K562 (cell line): ENCODE measurements around the gene ZG16B. TPM values are rescaled to one million over a fixed set of nuclear protein-coding genes. Genes with fewer than 3 reads are reported as not detected.

Experiments
- ATAC-seq: fragments of 200-7000 bp; cut with Tn5 transposase; 3 replicates; pipeline ENCODE4 v1.9.1; 2020; ENCODE audit warnings: moderate library complexity
- BruUV-seq: library from RNA; stranded (reverse); fragments of 400-500 nt; replicated peaks from 2 replicates; lab custom pipeline; 2021; lab: Mats Ljungman, UMichigan
- CTCF ChIA-PET: fragments of 300-600 bp; formaldehyde crosslinking; extraction: SDS; loops from one replicate; lab custom pipeline; 2021; ENCODE audit warnings: low intra/inter-chr PET ratio; lab: Yijun Ruan, JAX
- POLR2A ChIA-PET: fragments of 300-600, 350-650 bp; sonication (Branson Sonifier 250); formaldehyde crosslinking; extraction: SDS; loops from one replicate; lab custom pipeline; 2021; ENCODE audit warnings: antibody characterized with exemption, inconsistent platforms; lab: Yijun Ruan, JAX
- DNase-seq, 4 experiments: peaks; one replicate each; pipeline versions ENCODE4 v3.0.0 to v3.0.0-alpha.2; 2011 to 2018; ENCODE audit warnings: low spot score in 3 of 4, mixed read lengths in 3 of 4; ENCODE audit errors: extremely low read depth in 1 of 4
- FAIRE-seq: peaks from 2 replicates; lab custom pipeline; 2011; peaks lifted over from hg19 to GRCh38; lab: Jason Lieb, UNC
- H2AFZ ChIP-seq: 2 replicates; pipeline ENCODE4 v1.6.0; 2011; ENCODE audit warnings: low read depth, low read length, control low read depth, inconsistent platforms
- H3K27ac ChIP-seq: fragments of 200-600 bp; 3 replicates; pipeline ENCODE4 v1.8.0; 2011; ENCODE audit warnings: low read depth, mild to moderate bottlenecking, control low read depth, inconsistent platforms, low read length, moderate library complexity, mixed read lengths; ENCODE audit errors: extremely low read depth
- H3K27me3 ChIP-seq, 2 experiments: fragments of 300-600 bp in 1 of 2; 2 replicates in 1 of 2; 3 replicates in 1 of 2; pipeline versions ENCODE4 v1.6.0 to v1.8.0; 2011; ENCODE audit warnings: inconsistent platforms in 2 of 2, low read length in 2 of 2, mild to moderate bottlenecking in 1 of 2, mixed read lengths in 1 of 2, moderate library complexity in 1 of 2; ENCODE audit not compliant: control insufficient read depth in 2 of 2, insufficient read depth in 2 of 2
- H3K36me3 ChIP-seq: fragments of 300-600 bp; 3 replicates; pipeline ENCODE4 v1.8.0; 2011; ENCODE audit warnings: mild to moderate bottlenecking, low read length, inconsistent platforms; ENCODE audit not compliant: control insufficient read depth, insufficient read depth
- H3K4me1 ChIP-seq, 2 experiments: fragments of 200-600 bp in 1 of 2; replicated peaks in 1 of 2; 2 replicates in 1 of 2; 3 replicates in 1 of 2; pipeline versions ENCODE4 v1.5.1 to v1.8.0; 2011; ENCODE audit warnings: inconsistent platforms in 2 of 2, low read length in 2 of 2, mild to moderate bottlenecking in 1 of 2, mixed read lengths in 1 of 2, moderate library complexity in 1 of 2; ENCODE audit not compliant: control insufficient read depth in 2 of 2, insufficient read depth in 2 of 2
- H3K4me2 ChIP-seq: 2 replicates; pipeline ENCODE4 v1.6.1; 2011; ENCODE audit warnings: low read length, control low read depth, inconsistent platforms, mixed read lengths; ENCODE audit not compliant: insufficient read depth
- H3K4me3 ChIP-seq: fragments of 200-600 bp; sonication (generic), shearing (Covaris generic); 2 replicates; pipeline ENCODE4 v1.5.1; 2016; ENCODE audit warnings: control low read depth, inconsistent platforms
- H3K79me2 ChIP-seq: fragments of 200-600 bp; 3 replicates; pipeline ENCODE4 v1.8.0; 2011; ENCODE audit warnings: low read length, inconsistent platforms; ENCODE audit not compliant: control insufficient read depth, insufficient read depth
- H3K9ac ChIP-seq, 2 experiments: 2 replicates each; pipeline versions ENCODE4 v1.6.0 to v1.6.1; 2011; ENCODE audit warnings: low read depth in 2 of 2, low read length in 2 of 2, control low read depth in 1 of 2, inconsistent platforms in 1 of 2, mild to moderate bottlenecking in 1 of 2, mixed read lengths in 1 of 2; ENCODE audit not compliant: insufficient read depth in 1 of 2
- H3K9me1 ChIP-seq: one replicate; pipeline ENCODE4 v1.6.0; 2011; ENCODE audit warnings: inconsistent platforms, mild to moderate bottlenecking, low read length, moderate library complexity; ENCODE audit not compliant: control insufficient read depth, insufficient read depth
- H3K9me3 ChIP-seq: replicated peaks from 2 replicates; pipeline ENCODE4 v1.5.1; 2011; ENCODE audit warnings: low read depth, low read length, inconsistent platforms; ENCODE audit not compliant: control insufficient read depth, insufficient read depth
- H4K20me1 ChIP-seq: replicated peaks from 2 replicates; pipeline ENCODE4 v1.6.1; 2011; ENCODE audit warnings: low read length, inconsistent platforms, mixed read lengths; ENCODE audit not compliant: control insufficient read depth, insufficient read depth
- E2F3 ChIP-seq: fragments of 250-450 bp; sonication (Bioruptor Pico); IDR thresholded peaks from 2 replicates; pipeline ENCODE4 v1.4.0; 2020; ENCODE audit warnings: mild to moderate bottlenecking
- GABPB1 ChIP-seq: sonication (generic); formaldehyde crosslinking; IDR thresholded peaks from 2 replicates; pipeline ENCODE4 v1.8.0; 2022; ENCODE audit warnings: mild to moderate bottlenecking, missing genetic modification reagents
- GATAD2B ChIP-seq: fragments of 450-650 bp; IDR thresholded peaks from 2 replicates; pipeline ENCODE4 v1.6.1; 2017; ENCODE audit warnings: mild to moderate bottlenecking, borderline replicate concordance
- PHF20 ChIP-seq: fragments of 450-650 bp; IDR thresholded peaks from 2 replicates; pipeline ENCODE4 v1.6.1; 2018; ENCODE audit not compliant: partially characterized antibody
- POLR2G ChIP-seq: fragments of 200-400 bp; formaldehyde crosslinking; IDR thresholded peaks from 2 replicates; pipeline ENCODE4 v1.6.1; 2017; ENCODE audit warnings: low read depth, mild to moderate bottlenecking, antibody characterized with exemption, low read length, moderate library complexity
- RBFOX2 ChIP-seq: fragments of 200-400 bp; formaldehyde crosslinking; IDR thresholded peaks from 2 replicates; pipeline ENCODE4 v1.6.1; 2017; ENCODE audit warnings: low read depth, mild to moderate bottlenecking, low read length, moderate library complexity
- WGBS: fragments of 100-300 bp; shearing (Covaris generic); methylation state at CpG from one replicate; pipeline ENCODE4 v1.1.6; 2016; ENCODE audit warnings: low coverage, mixed read lengths; ENCODE audit not compliant: insufficient coverage; ENCODE audit errors: missing lambda C conversion rate; 5-methylcytosine and 5-hydroxymethylcytosine counted together
- in situ Hi-C: fragments of 300-500 bp; cut with MboI; formaldehyde crosslinking; loops from 4 replicates; pipeline ENCODE4 v1.15.0; 2018; ENCODE audit warnings: inconsistent platforms, mixed read lengths
- intact Hi-C: fragments of 100-400 bp; cut with micrococcal nuclease; formaldehyde crosslinking; loops from 2 replicates; pipeline ENCODE4 v1.14.2; 2022
- polyA plus RNA-seq, 8 experiments: library from polyadenylated mRNA; depleted of rRNA in 4 of 8; stranded (reverse) in 5 of 8; unstranded in 3 of 8; fragments of >200 nt; fragmentation: Nextera tagmentation in 2 of 8; fragmentation: Illumina TruSeq in 1 of 8; extraction: Ambion mirVana in 2 of 8; extraction: Trizol in 1 of 8; gene quantifications; 2 replicates each; pipeline versions ENCODE4 v1.2.1 to v1.2.3, GENCODE V29; 2011 to 2014; ENCODE audit warnings: inconsistent platforms in 1 of 8, missing spikeins in 1 of 8
- total RNA-seq, 7 experiments: library from RNA; depleted of rRNA in 6 of 7; stranded (reverse); fragments of >200 nt in 6 of 7; fragmentation: Illumina TruSeq in 2 of 7; extraction: Trizol in 2 of 7; gene quantifications; 2 replicates each; pipeline versions ENCODE4 v1.2.1 to v1.2.3, GENCODE V29; 2011 to 2021; ENCODE audit warnings: low replicate concordance in 1 of 7
- TF ChIP-seq, protein P1 (sequence below): fragments of 250-450 bp; sonication (Bioruptor Pico); IDR thresholded peaks from 2 replicates; pipeline ENCODE4 v1.8.0; 2021; ENCODE audit warnings: borderline replicate concordance, mild to moderate bottlenecking, moderate library complexity; ENCODE audit not compliant: poor library complexity, severe bottlenecking
- TF ChIP-seq, protein P2 (sequence below): sonication (generic); formaldehyde crosslinking; IDR thresholded peaks from 2 replicates; pipeline ENCODE4 v1.8.0; 2023; ENCODE audit warnings: missing genetic modification reagents, mild to moderate bottlenecking, borderline replicate concordance
- TF ChIP-seq, protein P3 (sequence below): sonication (generic); formaldehyde crosslinking; IDR thresholded peaks from 2 replicates; pipeline ENCODE4 v1.8.1; 2023; ENCODE audit warnings: mild to moderate bottlenecking, missing genetic modification reagents

The ZG16B gene
- total and polyA plus RNA-seq, 9 of the 15 experiments (the other 6 are each of a cell fraction or from before 2014, with no cell fraction given): 0.25 to 0.43 (median 0.34) TPM; not detected in 5

DNA sequence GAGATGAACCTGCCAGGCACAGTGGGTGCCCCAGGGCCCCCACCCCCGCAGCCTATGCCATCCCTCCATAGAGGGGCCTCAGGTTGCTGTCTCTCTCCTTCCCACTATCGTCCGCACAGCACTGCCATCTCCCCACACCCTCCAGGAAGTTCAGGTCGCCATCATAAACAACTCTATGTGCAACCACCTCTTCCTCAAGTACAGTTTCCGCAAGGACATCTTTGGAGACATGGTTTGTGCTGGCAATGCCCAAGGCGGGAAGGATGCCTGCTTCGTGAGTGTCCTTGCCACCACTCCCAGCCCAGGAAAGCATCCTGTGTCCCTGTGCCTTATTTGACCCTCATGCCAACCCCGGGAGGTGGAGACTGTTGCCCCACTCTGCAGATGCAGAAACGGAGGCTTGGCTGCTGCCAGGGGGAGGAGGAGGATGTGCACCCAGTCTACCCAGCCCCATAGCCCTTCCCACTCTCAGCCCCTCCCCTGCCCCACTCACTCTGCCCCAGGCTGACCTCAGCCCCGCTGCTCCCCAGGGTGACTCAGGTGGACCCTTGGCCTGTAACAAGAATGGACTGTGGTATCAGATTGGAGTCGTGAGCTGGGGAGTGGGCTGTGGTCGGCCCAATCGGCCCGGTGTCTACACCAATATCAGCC lies 9.1 kb upstream of the ZG16B start:
- H3K27me3 ChIP-seq: peaks cover 0 to 10% of the 10 kb centered on the region in 2 experiments; a peak in 1 of 5 replicates
- DNase-seq: no peak
- H4K20me1 ChIP-seq: 0 out of 2 replicates have a peak, but pooled peaks cover 4% of the 10 kb centered on the region
- no peak overlapping the region for H3K4me2 ChIP-seq
- no peak for ATAC-seq
- H3K9me3 ChIP-seq: no peaks in the 10 kb centered on the region
- in situ Hi-C loops (no loop called here), intact Hi-C loops (no loop called here)
- peaks cover 28% of the 10 kb centered on the region for H3K79me2 ChIP-seq
- CTCF ChIA-PET: no interaction called here
- peaks cover 8 to 56% of the 10 kb centered on the region in 2 experiments; a peak in 4 of 5 replicates for H3K4me1 ChIP-seq
- TF ChIP-seq PHF20 (no peak), GATAD2B (no peak), E2F3 (CRISPR knock-in tag) (no peak), RBFOX2 (peak; percentile 41; the same call in 1 of the 2 replicates), POLR2G (peak; percentile 46; the same call in 1 of the 2 replicates), GABPB1 (CRISPR knock-in tag) (no peak)
- TF ChIP-seq, protein P1, sequence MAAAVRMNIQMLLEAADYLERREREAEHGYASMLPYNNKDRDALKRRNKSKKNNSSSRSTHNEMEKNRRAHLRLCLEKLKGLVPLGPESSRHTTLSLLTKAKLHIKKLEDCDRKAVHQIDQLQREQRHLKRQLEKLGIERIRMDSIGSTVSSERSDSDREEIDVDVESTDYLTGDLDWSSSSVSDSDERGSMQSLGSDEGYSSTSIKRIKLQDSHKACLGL (CRISPR knock-in tag): no peak
- TF ChIP-seq, protein P2, sequence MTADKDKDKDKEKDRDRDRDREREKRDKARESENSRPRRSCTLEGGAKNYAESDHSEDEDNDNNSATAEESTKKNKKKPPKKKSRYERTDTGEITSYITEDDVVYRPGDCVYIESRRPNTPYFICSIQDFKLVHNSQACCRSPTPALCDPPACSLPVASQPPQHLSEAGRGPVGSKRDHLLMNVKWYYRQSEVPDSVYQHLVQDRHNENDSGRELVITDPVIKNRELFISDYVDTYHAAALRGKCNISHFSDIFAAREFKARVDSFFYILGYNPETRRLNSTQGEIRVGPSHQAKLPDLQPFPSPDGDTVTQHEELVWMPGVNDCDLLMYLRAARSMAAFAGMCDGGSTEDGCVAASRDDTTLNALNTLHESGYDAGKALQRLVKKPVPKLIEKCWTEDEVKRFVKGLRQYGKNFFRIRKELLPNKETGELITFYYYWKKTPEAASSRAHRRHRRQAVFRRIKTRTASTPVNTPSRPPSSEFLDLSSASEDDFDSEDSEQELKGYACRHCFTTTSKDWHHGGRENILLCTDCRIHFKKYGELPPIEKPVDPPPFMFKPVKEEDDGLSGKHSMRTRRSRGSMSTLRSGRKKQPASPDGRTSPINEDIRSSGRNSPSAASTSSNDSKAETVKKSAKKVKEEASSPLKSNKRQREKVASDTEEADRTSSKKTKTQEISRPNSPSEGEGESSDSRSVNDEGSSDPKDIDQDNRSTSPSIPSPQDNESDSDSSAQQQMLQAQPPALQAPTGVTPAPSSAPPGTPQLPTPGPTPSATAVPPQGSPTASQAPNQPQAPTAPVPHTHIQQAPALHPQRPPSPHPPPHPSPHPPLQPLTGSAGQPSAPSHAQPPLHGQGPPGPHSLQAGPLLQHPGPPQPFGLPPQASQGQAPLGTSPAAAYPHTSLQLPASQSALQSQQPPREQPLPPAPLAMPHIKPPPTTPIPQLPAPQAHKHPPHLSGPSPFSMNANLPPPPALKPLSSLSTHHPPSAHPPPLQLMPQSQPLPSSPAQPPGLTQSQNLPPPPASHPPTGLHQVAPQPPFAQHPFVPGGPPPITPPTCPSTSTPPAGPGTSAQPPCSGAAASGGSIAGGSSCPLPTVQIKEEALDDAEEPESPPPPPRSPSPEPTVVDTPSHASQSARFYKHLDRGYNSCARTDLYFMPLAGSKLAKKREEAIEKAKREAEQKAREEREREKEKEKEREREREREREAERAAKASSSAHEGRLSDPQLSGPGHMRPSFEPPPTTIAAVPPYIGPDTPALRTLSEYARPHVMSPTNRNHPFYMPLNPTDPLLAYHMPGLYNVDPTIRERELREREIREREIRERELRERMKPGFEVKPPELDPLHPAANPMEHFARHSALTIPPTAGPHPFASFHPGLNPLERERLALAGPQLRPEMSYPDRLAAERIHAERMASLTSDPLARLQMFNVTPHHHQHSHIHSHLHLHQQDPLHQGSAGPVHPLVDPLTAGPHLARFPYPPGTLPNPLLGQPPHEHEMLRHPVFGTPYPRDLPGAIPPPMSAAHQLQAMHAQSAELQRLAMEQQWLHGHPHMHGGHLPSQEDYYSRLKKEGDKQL: no peak
- TF ChIP-seq, protein P3, sequence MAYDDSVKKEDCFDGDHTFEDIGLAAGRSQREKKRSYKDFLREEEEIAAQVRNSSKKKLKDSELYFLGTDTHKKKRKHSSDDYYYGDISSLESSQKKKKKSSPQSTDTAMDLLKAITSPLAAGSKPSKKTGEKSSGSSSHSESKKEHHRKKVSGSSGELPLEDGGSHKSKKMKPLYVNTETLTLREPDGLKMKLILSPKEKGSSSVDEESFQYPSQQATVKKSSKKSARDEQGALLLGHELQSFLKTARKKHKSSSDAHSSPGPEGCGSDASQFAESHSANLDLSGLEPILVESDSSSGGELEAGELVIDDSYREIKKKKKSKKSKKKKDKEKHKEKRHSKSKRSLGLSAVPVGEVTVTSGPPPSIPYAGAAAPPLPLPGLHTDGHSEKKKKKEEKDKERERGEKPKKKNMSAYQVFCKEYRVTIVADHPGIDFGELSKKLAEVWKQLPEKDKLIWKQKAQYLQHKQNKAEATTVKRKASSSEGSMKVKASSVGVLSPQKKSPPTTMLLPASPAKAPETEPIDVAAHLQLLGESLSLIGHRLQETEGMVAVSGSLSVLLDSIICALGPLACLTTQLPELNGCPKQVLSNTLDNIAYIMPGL (CRISPR knock-in tag): no peak
- H3K9me1 ChIP-seq: no peaks in the 10 kb centered on the region
- POLR2A ChIA-PET: interaction anchor here (0.5 to 1.2 kb wide), 5 partner anchors 8 to 765 kb away, joined by 3 to 4 read pairs (median 3); no protein-coding TSS in a partner anchor
- no peak overlapping the region for H3K27ac ChIP-seq
- H3K4me3 ChIP-seq: no peak overlapping the region
- no TSS peak for BruUV-seq
- H2AFZ ChIP-seq: no peak overlapping the region
- peaks cover 32% of the 10 kb centered on the region; the same call in 2 of the 3 replicates for H3K36me3 ChIP-seq
- 81% methylated on average over 9 of the region's 14 CpGs for whole genome bisulfite sequencing
- FAIRE-seq: no peak
- H3K9ac ChIP-seq: peak overlapping the region in 1 of 2 experiments; percentile 43; a peak in 1 of 4 replicates
